GM12878 (cell line): Measurements from ENCODE around the gene ISOC2.

Source experiments
- ATF3 ChIP-seq: IDR thresholded peaks from 2 replicates; pipeline ENCODE4 v1.6.1; 2011; ENCODE audit warnings: low read depth, mild to moderate bottlenecking, low read length, moderate library complexity, borderline replicate concordance; ENCODE audit errors: extremely low read depth
- CTCF ChIP-seq, 3 experiments: IDR thresholded peaks in 2 of 3; conservative IDR thresholded peaks in 1 of 3; 2 replicates each; pipeline ENCODE4 v1.5.1; 2011; ENCODE audit warnings: low read depth in 3 of 3, low read length in 3 of 3, mild to moderate bottlenecking in 3 of 3, control low read depth in 2 of 3, moderate library complexity in 2 of 3, inconsistent platforms in 1 of 3, mixed read lengths in 1 of 3; ENCODE audit not compliant: control insufficient read depth in 2 of 3, insufficient read depth in 1 of 3; ENCODE audit errors: extremely low read depth in 1 of 3
- EP300 ChIP-seq, 2 experiments: fragments of 150-350 bp in 1 of 2; IDR thresholded peaks; 2 replicates each; pipeline ENCODE4 v1.6.1; 2011 to 2012; ENCODE audit warnings: low read depth in 2 of 2, low read length in 2 of 2, borderline replicate concordance in 1 of 2, improper control_type of control experiment in 1 of 2, inconsistent platforms in 1 of 2; ENCODE audit not compliant: control insufficient read depth in 1 of 2
- EZH2 ChIP-seq: IDR thresholded peaks from 2 replicates; pipeline ENCODE4 v1.6.1; 2012; ENCODE audit warnings: low read depth, mild to moderate bottlenecking, control low read depth, inconsistent platforms, low read length, borderline replicate concordance; ENCODE audit not compliant: control insufficient read depth
- HCFC1 ChIP-seq: fragments of 150-350 bp; IDR thresholded peaks from 2 replicates; pipeline ENCODE4 v1.6.1; 2014; ENCODE audit warnings: low read length
- HDAC2 ChIP-seq: fragments of 200-600 bp; sonication (generic); IDR thresholded peaks from 2 replicates; pipeline ENCODE4 v1.6.1; 2017
- NFYB ChIP-seq: IDR thresholded peaks from 2 replicates; pipeline ENCODE4 v1.6.1; 2011; ENCODE audit warnings: low read depth, mild to moderate bottlenecking, low read length, improper control_type of control experiment, moderate library complexity; ENCODE audit not compliant: insufficient read depth
- POLR2A ChIP-seq: IDR thresholded peaks from 2 replicates; pipeline ENCODE4 v1.6.1; 2011; ENCODE audit warnings: low read depth, mild to moderate bottlenecking, low read length
- RFX5 ChIP-seq: IDR thresholded peaks from 2 replicates; pipeline ENCODE4 v1.6.1; 2011; ENCODE audit warnings: low read depth, low read length, improper control_type of control experiment
- ZNF622 ChIP-seq: fragments of 450-650 bp; IDR thresholded peaks from 2 replicates; pipeline ENCODE4 v1.6.1; 2017; ENCODE audit warnings: mild to moderate bottlenecking, inconsistent platforms
- ZZZ3 ChIP-seq: IDR thresholded peaks from 2 replicates; pipeline ENCODE4 v1.6.1; 2011; ENCODE audit warnings: low read depth; ENCODE audit not compliant: control insufficient read depth, insufficient read length

GRCh38 chr19:55494172-55494761, 32.8 kb upstream of the ISOC2 start:
- TF ChIP-seq EP300 (IDR thresholded peaks at IDR 0.05; ENCODE audit: borderline replicate concordance in 1 of 2, control insufficient read depth in 1 of 2, low read depth in 2 of 2, low read length in 2 of 2) = no peak
- TF ChIP-seq CTCF (IDR thresholded peaks at IDR 0.05 in 2 of 3, conservative IDR thresholded peaks at IDR 0.05 in 1 of 3; ENCODE audit: control insufficient read depth in 2 of 3, extremely low read depth in 1 of 3, insufficient read depth in 1 of 3, low read depth in 3 of 3, low read length in 3 of 3) = no peak
- TF ChIP-seq HCFC1 = no peak
- no peak for TF ChIP-seq ZNF622
- TF ChIP-seq EZH2 = no peak
- TF ChIP-seq RFX5 = no peak
- no peak for TF ChIP-seq ATF3
- TF ChIP-seq NFYB = no peak
- no peak for TF ChIP-seq ZZZ3
- no peak for TF ChIP-seq HDAC2
- TF ChIP-seq POLR2A = no peak
